HEK293 (cell line): ENCODE results near the gene TM7SF2.
A peak's percentile ranks its signal among the peaks of the same experiment; 100 is the strongest.

Experiments
- FEZF1 ChIP-seq: fragments of 450-650 bp; formaldehyde crosslinking; IDR thresholded peaks from 2 replicates; pipeline ENCODE4 v1.5.1; 2016; ENCODE audit warnings: missing biosample characterization, missing genetic modification characterization
- KLF10 ChIP-seq: fragments of 450-650 bp; IDR thresholded peaks from 2 replicates; pipeline ENCODE4 v1.5.1; 2018; ENCODE audit warnings: missing biosample characterization, mild to moderate bottlenecking, missing genetic modification characterization
- SALL2 ChIP-seq: fragments of 450-650 bp; formaldehyde crosslinking; IDR thresholded peaks from 2 replicates; pipeline ENCODE4 v1.5.0; 2017; ENCODE audit warnings: missing biosample characterization, mild to moderate bottlenecking, missing genetic modification characterization, borderline replicate concordance
- SP7 ChIP-seq: fragments of 450-650 bp; formaldehyde crosslinking; IDR thresholded peaks from 2 replicates; pipeline ENCODE4 v1.5.1; 2016; ENCODE audit warnings: missing biosample characterization, missing genetic modification characterization
- WT1 ChIP-seq: fragments of 450-650 bp; formaldehyde crosslinking; IDR thresholded peaks from 2 replicates; pipeline ENCODE4 v1.5.1; 2016; ENCODE audit warnings: missing biosample characterization, missing genetic modification characterization
- YY1 ChIP-seq: fragments of 450-650 bp; formaldehyde crosslinking; IDR thresholded peaks from 2 replicates; pipeline ENCODE4 v1.5.1; 2018; ENCODE audit warnings: missing biosample characterization, missing genetic modification characterization
- ZBTB1 ChIP-seq: fragments of 450-650 bp; formaldehyde crosslinking; IDR thresholded peaks from 2 replicates; pipeline ENCODE4 v1.5.1; 2016; ENCODE audit warnings: missing biosample characterization, missing genetic modification characterization
- ZNF146 ChIP-seq: fragments of 450-650 bp; formaldehyde crosslinking; IDR thresholded peaks from 2 replicates; pipeline ENCODE4 v1.5.1; 2016; ENCODE audit warnings: missing biosample characterization, missing genetic modification characterization
- ZNF174 ChIP-seq: fragments of 450-650 bp; formaldehyde crosslinking; IDR thresholded peaks from 2 replicates; pipeline ENCODE4 v1.5.0; 2017; ENCODE audit warnings: missing biosample characterization, mild to moderate bottlenecking, missing genetic modification characterization
- ZNF24 ChIP-seq: fragments of 450-650 bp; formaldehyde crosslinking; IDR thresholded peaks from 2 replicates; pipeline ENCODE4 v1.5.1; 2016; ENCODE audit warnings: missing biosample characterization, missing genetic modification characterization
- ZNF248 ChIP-seq: fragments of 450-650 bp; formaldehyde crosslinking; IDR thresholded peaks from 2 replicates; pipeline ENCODE4 v1.5.1; 2017; ENCODE audit warnings: missing biosample characterization, missing genetic modification characterization
- ZNF324 ChIP-seq: fragments of 450-650 bp; formaldehyde crosslinking; IDR thresholded peaks from 2 replicates; pipeline ENCODE4 v1.5.1; 2016; ENCODE audit warnings: missing biosample characterization, missing genetic modification characterization
- ZNF423 ChIP-seq: fragments of 450-650 bp; formaldehyde crosslinking; IDR thresholded peaks from 2 replicates; pipeline ENCODE4 v1.5.1; 2016; ENCODE audit warnings: missing biosample characterization, missing genetic modification characterization
- ZNF529 ChIP-seq: fragments of 450-650 bp; formaldehyde crosslinking; IDR thresholded peaks from 2 replicates; pipeline ENCODE4 v1.5.1; 2017; ENCODE audit warnings: missing genetic modification characterization, missing biosample characterization; ENCODE audit not compliant: insufficient replicate concordance
- ZNF555 ChIP-seq: fragments of 450-650 bp; formaldehyde crosslinking; conservative IDR thresholded peaks from 2 replicates; pipeline ENCODE4 v1.5.1; 2017; ENCODE audit warnings: missing biosample characterization, mild to moderate bottlenecking, missing genetic modification characterization, inconsistent platforms
- ZNF654 ChIP-seq: fragments of 450-650 bp; formaldehyde crosslinking; IDR thresholded peaks from 2 replicates; pipeline ENCODE4 v1.5.1; 2016; ENCODE audit warnings: low read depth, missing biosample characterization, missing genetic modification characterization
- ZNF658 ChIP-seq: fragments of 450-650 bp; formaldehyde crosslinking; IDR thresholded peaks from 2 replicates; pipeline ENCODE4; 2016; ENCODE audit warnings: missing biosample characterization, missing genetic modification characterization
- ZNF664 ChIP-seq: fragments of 450-650 bp; formaldehyde crosslinking; IDR thresholded peaks from 2 replicates; pipeline ENCODE4 v1.5.1; 2016; ENCODE audit warnings: missing biosample characterization, missing genetic modification characterization
- ZNF785 ChIP-seq: fragments of 450-650 bp; formaldehyde crosslinking; IDR thresholded peaks from 2 replicates; pipeline ENCODE4 v1.5.1; 2016; ENCODE audit warnings: missing biosample characterization, missing genetic modification characterization
- TF ChIP-seq, protein P1 (sequence below): fragments of 450-650 bp; formaldehyde crosslinking; IDR thresholded peaks from 2 replicates; pipeline ENCODE4 v1.5.1; 2016; ENCODE audit warnings: missing biosample characterization, missing genetic modification characterization
- TF ChIP-seq, protein P2 (sequence below): fragments of 450-650 bp; formaldehyde crosslinking; IDR thresholded peaks from 2 replicates; pipeline ENCODE4 v1.5.1; 2017; ENCODE audit warnings: missing biosample characterization, missing genetic modification characterization
- TF ChIP-seq, protein P3 (sequence below): fragments of 450-650 bp; formaldehyde crosslinking; IDR thresholded peaks from 2 replicates; pipeline ENCODE4 v1.5.1; 2016; ENCODE audit warnings: missing biosample characterization, missing genetic modification characterization, low read depth
- TF ChIP-seq, protein P4 (sequence below): fragments of 450-650 bp; formaldehyde crosslinking; IDR thresholded peaks from 2 replicates; pipeline ENCODE4 v1.5.1; 2016; ENCODE audit warnings: missing biosample characterization, missing genetic modification characterization, borderline replicate concordance
- TF ChIP-seq, protein P5 (sequence below): fragments of 450-650 bp; IDR thresholded peaks from 2 replicates; pipeline ENCODE4 v1.5.1; 2018; ENCODE audit warnings: missing biosample characterization, missing genetic modification characterization
- TF ChIP-seq, protein P6 (sequence below): fragments of 450-650 bp; formaldehyde crosslinking; IDR thresholded peaks from 2 replicates; pipeline ENCODE4 v1.5.1; 2016; ENCODE audit warnings: missing biosample characterization, missing genetic modification characterization

The TM7SF2 gene

DNA sequence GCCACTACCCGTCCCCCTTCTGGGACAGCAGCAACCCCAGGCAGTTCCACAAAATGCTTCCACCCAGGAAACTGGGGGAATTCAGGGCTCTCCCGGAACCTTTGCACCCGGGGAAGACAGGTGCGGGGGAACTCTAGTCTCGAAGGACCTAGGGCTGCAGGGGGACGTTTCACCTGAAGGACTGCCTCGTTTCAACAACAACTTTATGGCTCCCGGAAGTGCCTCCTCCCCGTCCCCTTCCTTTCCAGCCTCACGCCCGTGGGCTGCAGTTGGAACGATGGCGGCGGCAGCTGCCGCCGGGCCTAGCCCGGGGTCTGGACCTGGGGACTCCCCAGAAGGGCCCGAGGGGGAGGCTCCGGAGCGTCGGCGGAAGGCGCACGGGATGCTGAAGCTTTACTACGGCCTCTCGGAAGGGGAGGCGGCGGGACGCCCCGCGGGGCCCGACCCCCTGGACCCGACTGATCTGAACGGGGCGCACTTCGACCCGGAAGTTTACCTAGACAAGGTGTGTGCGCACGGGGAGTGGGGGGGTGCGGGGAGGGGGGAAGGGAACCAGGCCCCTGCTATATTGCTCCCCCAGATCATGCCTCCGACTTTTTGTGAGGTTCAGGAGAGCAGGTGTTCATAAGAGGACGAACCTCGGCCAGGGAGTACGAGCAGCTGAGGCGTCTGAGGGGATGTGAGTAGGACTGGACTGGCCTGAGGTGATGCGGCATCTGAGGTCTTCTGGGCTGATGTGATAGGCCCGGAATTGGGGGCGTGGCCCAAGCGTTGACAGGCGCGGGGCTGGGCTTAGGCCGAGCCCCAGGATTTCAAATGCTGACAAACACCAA is 15.5 kb upstream of the TM7SF2 start, which contains the start of gene VPS51 (continued):
- TF ChIP-seq, protein P1, sequence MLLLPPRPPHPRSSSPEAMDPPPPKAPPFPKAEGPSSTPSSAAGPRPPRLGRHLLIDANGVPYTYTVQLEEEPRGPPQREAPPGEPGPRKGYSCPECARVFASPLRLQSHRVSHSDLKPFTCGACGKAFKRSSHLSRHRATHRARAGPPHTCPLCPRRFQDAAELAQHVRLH (tag by site-specific recombination) = peak; percentile 91
- TF ChIP-seq SP7 (peak; percentile 89), ZNF146 (tag by site-specific recombination) (peak; percentile 54), ZNF24 (tag by site-specific recombination) (peak; percentile 90), SALL2 (tag by site-specific recombination) (peak; percentile 80; the same call in 1 of the 2 replicates), ZNF654 (tag by site-specific recombination) (peak; percentile 14; the same call in 1 of the 2 replicates), ZNF658 (no peak), ZNF529 (tag by site-specific recombination) (peak; percentile 8), ZBTB1 (tag by site-specific recombination) (0 out of 2 replicates have a peak, but pooled peaks have one; percentile 17), ZNF174 (tag by site-specific recombination) (no peak), WT1 (peak; percentile 76), FEZF1 (tag by site-specific recombination) (peak; percentile 50; the same call in 1 of the 2 replicates), ZNF423 (tag by site-specific recombination) (no peak), ZNF664 (tag by site-specific recombination) (peak; percentile 53; the same call in 1 of the 2 replicates), KLF10 (tag by site-specific recombination) (peak; percentile 85; the same call in 1 of the 2 replicates), ZNF324 (peak; percentile 98), ZNF785 (tag by site-specific recombination) (peak; percentile 83; the same call in 1 of the 2 replicates), ZNF248 (no peak), ZNF555 (tag by site-specific recombination) (no peak), YY1 (tag by site-specific recombination) (peak; percentile 96)
- TF ChIP-seq, protein P2, sequence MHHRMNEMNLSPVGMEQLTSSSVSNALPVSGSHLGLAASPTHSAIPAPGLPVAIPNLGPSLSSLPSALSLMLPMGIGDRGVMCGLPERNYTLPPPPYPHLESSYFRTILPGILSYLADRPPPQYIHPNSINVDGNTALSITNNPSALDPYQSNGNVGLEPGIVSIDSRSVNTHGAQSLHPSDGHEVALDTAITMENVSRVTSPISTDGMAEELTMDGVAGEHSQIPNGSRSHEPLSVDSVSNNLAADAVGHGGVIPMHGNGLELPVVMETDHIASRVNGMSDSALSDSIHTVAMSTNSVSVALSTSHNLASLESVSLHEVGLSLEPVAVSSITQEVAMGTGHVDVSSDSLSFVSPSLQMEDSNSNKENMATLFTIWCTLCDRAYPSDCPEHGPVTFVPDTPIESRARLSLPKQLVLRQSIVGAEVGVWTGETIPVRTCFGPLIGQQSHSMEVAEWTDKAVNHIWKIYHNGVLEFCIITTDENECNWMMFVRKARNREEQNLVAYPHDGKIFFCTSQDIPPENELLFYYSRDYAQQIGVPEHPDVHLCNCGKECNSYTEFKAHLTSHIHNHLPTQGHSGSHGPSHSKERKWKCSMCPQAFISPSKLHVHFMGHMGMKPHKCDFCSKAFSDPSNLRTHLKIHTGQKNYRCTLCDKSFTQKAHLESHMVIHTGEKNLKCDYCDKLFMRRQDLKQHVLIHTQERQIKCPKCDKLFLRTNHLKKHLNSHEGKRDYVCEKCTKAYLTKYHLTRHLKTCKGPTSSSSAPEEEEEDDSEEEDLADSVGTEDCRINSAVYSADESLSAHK = peak; percentile 58; the same call in 1 of the 2 replicates
- TF ChIP-seq, protein P3, sequence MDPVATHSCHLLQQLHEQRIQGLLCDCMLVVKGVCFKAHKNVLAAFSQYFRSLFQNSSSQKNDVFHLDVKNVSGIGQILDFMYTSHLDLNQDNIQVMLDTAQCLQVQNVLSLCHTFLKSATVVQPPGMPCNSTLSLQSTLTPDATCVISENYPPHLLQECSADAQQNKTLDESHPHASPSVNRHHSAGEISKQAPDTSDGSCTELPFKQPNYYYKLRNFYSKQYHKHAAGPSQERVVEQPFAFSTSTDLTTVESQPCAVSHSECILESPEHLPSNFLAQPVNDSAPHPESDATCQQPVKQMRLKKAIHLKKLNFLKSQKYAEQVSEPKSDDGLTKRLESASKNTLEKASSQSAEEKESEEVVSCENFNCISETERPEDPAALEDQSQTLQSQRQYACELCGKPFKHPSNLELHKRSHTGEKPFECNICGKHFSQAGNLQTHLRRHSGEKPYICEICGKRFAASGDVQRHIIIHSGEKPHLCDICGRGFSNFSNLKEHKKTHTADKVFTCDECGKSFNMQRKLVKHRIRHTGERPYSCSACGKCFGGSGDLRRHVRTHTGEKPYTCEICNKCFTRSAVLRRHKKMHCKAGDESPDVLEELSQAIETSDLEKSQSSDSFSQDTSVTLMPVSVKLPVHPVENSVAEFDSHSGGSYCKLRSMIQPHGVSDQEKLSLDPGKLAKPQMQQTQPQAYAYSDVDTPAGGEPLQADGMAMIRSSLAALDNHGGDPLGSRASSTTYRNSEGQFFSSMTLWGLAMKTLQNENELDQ = no peak
- TF ChIP-seq, protein P4, sequence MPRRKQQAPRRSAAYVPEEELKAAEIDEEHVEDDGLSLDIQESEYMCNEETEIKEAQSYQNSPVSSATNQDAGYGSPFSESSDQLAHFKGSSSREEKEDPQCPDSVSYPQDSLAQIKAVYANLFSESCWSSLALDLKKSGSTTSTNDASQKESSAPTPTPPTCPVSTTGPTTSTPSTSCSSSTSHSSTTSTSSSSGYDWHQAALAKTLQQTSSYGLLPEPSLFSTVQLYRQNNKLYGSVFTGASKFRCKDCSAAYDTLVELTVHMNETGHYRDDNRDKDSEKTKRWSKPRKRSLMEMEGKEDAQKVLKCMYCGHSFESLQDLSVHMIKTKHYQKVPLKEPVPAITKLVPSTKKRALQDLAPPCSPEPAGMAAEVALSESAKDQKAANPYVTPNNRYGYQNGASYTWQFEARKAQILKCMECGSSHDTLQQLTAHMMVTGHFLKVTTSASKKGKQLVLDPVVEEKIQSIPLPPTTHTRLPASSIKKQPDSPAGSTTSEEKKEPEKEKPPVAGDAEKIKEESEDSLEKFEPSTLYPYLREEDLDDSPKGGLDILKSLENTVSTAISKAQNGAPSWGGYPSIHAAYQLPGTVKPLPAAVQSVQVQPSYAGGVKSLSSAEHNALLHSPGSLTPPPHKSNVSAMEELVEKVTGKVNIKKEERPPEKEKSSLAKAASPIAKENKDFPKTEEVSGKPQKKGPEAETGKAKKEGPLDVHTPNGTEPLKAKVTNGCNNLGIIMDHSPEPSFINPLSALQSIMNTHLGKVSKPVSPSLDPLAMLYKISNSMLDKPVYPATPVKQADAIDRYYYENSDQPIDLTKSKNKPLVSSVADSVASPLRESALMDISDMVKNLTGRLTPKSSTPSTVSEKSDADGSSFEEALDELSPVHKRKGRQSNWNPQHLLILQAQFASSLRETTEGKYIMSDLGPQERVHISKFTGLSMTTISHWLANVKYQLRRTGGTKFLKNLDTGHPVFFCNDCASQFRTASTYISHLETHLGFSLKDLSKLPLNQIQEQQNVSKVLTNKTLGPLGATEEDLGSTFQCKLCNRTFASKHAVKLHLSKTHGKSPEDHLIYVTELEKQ (tag by site-specific recombination) = 0 out of 2 replicates have a peak, but pooled peaks have one; percentile 78
- TF ChIP-seq, protein P5, sequence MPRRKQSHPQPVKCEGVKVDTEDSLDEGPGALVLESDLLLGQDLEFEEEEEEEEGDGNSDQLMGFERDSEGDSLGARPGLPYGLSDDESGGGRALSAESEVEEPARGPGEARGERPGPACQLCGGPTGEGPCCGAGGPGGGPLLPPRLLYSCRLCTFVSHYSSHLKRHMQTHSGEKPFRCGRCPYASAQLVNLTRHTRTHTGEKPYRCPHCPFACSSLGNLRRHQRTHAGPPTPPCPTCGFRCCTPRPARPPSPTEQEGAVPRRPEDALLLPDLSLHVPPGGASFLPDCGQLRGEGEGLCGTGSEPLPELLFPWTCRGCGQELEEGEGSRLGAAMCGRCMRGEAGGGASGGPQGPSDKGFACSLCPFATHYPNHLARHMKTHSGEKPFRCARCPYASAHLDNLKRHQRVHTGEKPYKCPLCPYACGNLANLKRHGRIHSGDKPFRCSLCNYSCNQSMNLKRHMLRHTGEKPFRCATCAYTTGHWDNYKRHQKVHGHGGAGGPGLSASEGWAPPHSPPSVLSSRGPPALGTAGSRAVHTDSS (tag by site-specific recombination) = peak; percentile 56
- TF ChIP-seq, protein P6, sequence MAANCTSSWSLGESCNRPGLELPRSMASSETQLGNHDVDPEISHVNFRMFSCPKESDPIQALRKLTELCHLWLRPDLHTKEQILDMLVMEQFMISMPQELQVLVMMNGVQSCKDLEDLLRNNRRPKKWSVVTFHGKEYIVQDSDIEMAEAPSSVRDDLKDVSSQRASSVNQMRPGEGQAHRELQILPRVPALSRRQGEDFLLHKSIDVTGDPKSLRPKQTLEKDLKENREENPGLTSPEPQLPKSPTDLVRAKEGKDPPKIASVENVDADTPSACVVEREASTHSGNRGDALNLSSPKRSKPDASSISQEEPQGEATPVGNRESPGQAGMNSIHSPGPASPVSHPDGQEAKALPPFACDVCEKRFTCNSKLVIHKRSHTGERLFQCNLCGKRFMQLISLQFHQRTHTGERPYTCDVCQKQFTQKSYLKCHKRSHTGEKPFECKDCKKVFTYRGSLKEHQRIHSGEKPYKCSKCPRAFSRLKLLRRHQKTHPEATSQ (tag by site-specific recombination) = peak; percentile 92
